ENCODE measurements around the gene NRF1. TPM values are rescaled to one million over a fixed set of nuclear protein-coding genes. Genes with fewer than 3 reads are reported as not detected.

NRF1 gene
- total RNA-seq, 1 experiment from 2014 or later = 19.3 TPM

- no peaks in the 10 kb centered on the region for H4K20me1 ChIP-seq (ENCODE audit: control insufficient read depth, insufficient read depth, insufficient read length)
- no peak overlapping the region for H2BK12ac ChIP-seq (ENCODE audit: insufficient read length, low read depth, low read length)
- H3K23ac ChIP-seq (ENCODE audit: insufficient read length, low read depth, low read length) = no peak overlapping the region
- H3K9ac ChIP-seq (ENCODE audit: extremely low read depth, insufficient read length, low read length) = no peak overlapping the region
- H3K23me2 ChIP-seq (ENCODE audit: insufficient read length, low read depth, low read length, poor library complexity, severe bottlenecking) = no peaks in the 10 kb centered on the region
- no peak for TF ChIP-seq CTCF (conservative IDR thresholded peaks at IDR 0.05)
- H3K9me3 Mint-ChIP-seq = no peaks in the 10 kb centered on the region
- no peak overlapping the region for H3K56ac ChIP-seq (ENCODE audit: insufficient read length, low read depth, low read length)
- H3K4me1 Mint-ChIP-seq = peaks cover 46 to 58% of the 10 kb centered on the region in 2 experiments
- no peak overlapping the region for H2BK120ac ChIP-seq (ENCODE audit: low read depth, low read length, poor library complexity, severe bottlenecking)
- H3K9me3 ChIP-seq (ENCODE audit: control insufficient read depth, low read depth, low read length) = no peaks in the 10 kb centered on the region
- H4K8ac ChIP-seq (replicated peaks; ENCODE audit: insufficient read length, low read depth, low read length) = no peak overlapping the region
- no peak overlapping the region for H2AFZ ChIP-seq (ENCODE audit: low read length)
- H2BK20ac ChIP-seq (ENCODE audit: low read depth, low read length, poor library complexity, severe bottlenecking) = no peak overlapping the region
- H3K36me3 Mint-ChIP-seq (ENCODE audit: insufficient read depth in 1 of 3, low read depth in 3 of 3) = peaks cover 5 to 27% (median 14%) of the 10 kb centered on the region in 3 experiments; a peak in 4 of 7 replicates
- no peak overlapping the region for H3K18ac ChIP-seq (ENCODE audit: insufficient read length, low read depth, low read length)
- no peaks in the 10 kb centered on the region for H3K79me1 ChIP-seq (ENCODE audit: insufficient read depth, low read depth, low read length, poor library complexity, severe bottlenecking)
- H2BK15ac ChIP-seq (ENCODE audit: low read depth, low read length) = no peak overlapping the region
- no CpG with 5 or more reads among the region's 21 CpGs for WGBS (ENCODE audit: extremely low coverage, insufficient read length, low lambda C conversion rate)
- H4K5ac ChIP-seq (ENCODE audit: insufficient read length, low read depth, low read length) = no peak overlapping the region
- H3K79me2 ChIP-seq (ENCODE audit: insufficient read depth, low read length) = no peaks in the 10 kb centered on the region; the same call in 1 of the 2 replicates
- H2BK5ac ChIP-seq (ENCODE audit: insufficient read length, low read length) = no peak overlapping the region
- H3K14ac ChIP-seq (ENCODE audit: insufficient read depth, low read length) = no peak overlapping the region
- DNase-seq = no peak
- no peak overlapping the region for H2AK5ac ChIP-seq (ENCODE audit: insufficient read length, low read length)
- H3K27me3 Mint-ChIP-seq (ENCODE audit: low read depth) = peaks cover 28% of the 10 kb centered on the region
- H3K4me2 ChIP-seq (ENCODE audit: insufficient read depth, insufficient read length, low read length) = no peak overlapping the region
- H3K4me3 Mint-ChIP-seq = no peak overlapping the region
- H3K27ac ChIP-seq (ENCODE audit: insufficient read length, low read depth, low read length) = no peak overlapping the region
- H3K27ac Mint-ChIP-seq = no peak overlapping the region; a peak in 1 of 7 replicates
- no peak overlapping the region for H3T11ph ChIP-seq (ENCODE audit: low read length)
- H4K91ac ChIP-seq (ENCODE audit: insufficient read length, low read depth, low read length) = no peak overlapping the region
- no peak overlapping the region for H3K4ac ChIP-seq (ENCODE audit: low read depth, low read length)
- H3K4me1 ChIP-seq (ENCODE audit: insufficient read depth, low read length) = peaks cover 15% of the 10 kb centered on the region; the same call in 1 of the 2 replicates
- peaks cover 1% of the 10 kb centered on the region; the same call in 1 of the 2 replicates for H3K27me3 ChIP-seq (ENCODE audit: insufficient read depth, low read length)
Observed at GRCh38 chr7:129769866-129770808, 158.6 kb downstream of the NRF1 start.
